ENCODE measurements around the gene SLC7A1.

The SLC7A1 gene

GRCh38 chr13:29507356-29507755, 88.1 kb downstream of the SLC7A1 start:
- Histone ChIP-seq H3K36me3 (ENCODE audit: control insufficient read depth, insufficient read depth, low read length) (no peaks in the 10 kb centered on the region), H3K4me1 (ENCODE audit: control insufficient read depth, insufficient read depth, low read length, poor library complexity, severe bottlenecking) (no peaks in the 10 kb centered on the region), H3K4me3 (ENCODE audit: insufficient read depth, low read depth, low read length, poor library complexity, severe bottlenecking) (no peak overlapping the region), H3K27me3 (replicated peaks; ENCODE audit: control insufficient read depth, insufficient read depth, low read length, poor library complexity, severe bottlenecking) (peaks cover 3% of the 10 kb centered on the region), H3K9me3 (ENCODE audit: control insufficient read depth, low read length) (no peaks in the 10 kb centered on the region), H3K27ac (ENCODE audit: insufficient read depth, low read length, poor library complexity, severe bottlenecking) (no peak overlapping the region)
- no peak for DNase-seq

- Histone ChIP-seq H3K9me3 (ENCODE audit: control insufficient read depth, low read length) (no peaks in the 10 kb centered on the region), H3K27me3 (replicated peaks; ENCODE audit: control insufficient read depth, insufficient read depth, low read length, poor library complexity, severe bottlenecking) (peaks cover 3% of the 10 kb centered on the region), H3K36me3 (ENCODE audit: control insufficient read depth, insufficient read depth, low read length) (no peaks in the 10 kb centered on the region), H3K4me3 (ENCODE audit: insufficient read depth, low read depth, low read length, poor library complexity, severe bottlenecking) (no peak overlapping the region), H3K4me1 (ENCODE audit: control insufficient read depth, insufficient read depth, low read length, poor library complexity, severe bottlenecking) (no peaks in the 10 kb centered on the region), H3K27ac (ENCODE audit: insufficient read depth, low read length, poor library complexity, severe bottlenecking) (no peak overlapping the region)
- no peak for DNase-seq
Measured at GRCh38 chr13:29505950-29506349, 89.5 kb downstream of the SLC7A1 start.

GRCh38 chr13:29505511-29505910, 90.0 kb downstream of the SLC7A1 start:
- Histone ChIP-seq H3K27ac (ENCODE audit: insufficient read depth, low read length, poor library complexity, severe bottlenecking) (no peak overlapping the region), H3K36me3 (ENCODE audit: control insufficient read depth, insufficient read depth, low read length) (no peaks in the 10 kb centered on the region), H3K9me3 (ENCODE audit: control insufficient read depth, low read length) (no peaks in the 10 kb centered on the region), H3K4me3 (ENCODE audit: insufficient read depth, low read depth, low read length, poor library complexity, severe bottlenecking) (no peak overlapping the region), H3K27me3 (replicated peaks; ENCODE audit: control insufficient read depth, insufficient read depth, low read length, poor library complexity, severe bottlenecking) (peaks cover 3% of the 10 kb centered on the region), H3K4me1 (ENCODE audit: control insufficient read depth, insufficient read depth, low read length, poor library complexity, severe bottlenecking) (no peaks in the 10 kb centered on the region)
- DNase-seq: no peak

GRCh38 chr13:29504691-29505090, 90.8 kb downstream of the SLC7A1 start:
- H3K36me3 ChIP-seq (ENCODE audit: control insufficient read depth, insufficient read depth, low read length): no peaks in the 10 kb centered on the region
- H3K27me3 ChIP-seq (replicated peaks; ENCODE audit: control insufficient read depth, insufficient read depth, low read length, poor library complexity, severe bottlenecking): peaks cover 3% of the 10 kb centered on the region
- no peak overlapping the region for H3K27ac ChIP-seq (ENCODE audit: insufficient read depth, low read length, poor library complexity, severe bottlenecking)
- no peak for DNase-seq
- H3K4me3 ChIP-seq (ENCODE audit: insufficient read depth, low read depth, low read length, poor library complexity, severe bottlenecking): no peak overlapping the region
- H3K9me3 ChIP-seq (ENCODE audit: control insufficient read depth, low read length): no peaks in the 10 kb centered on the region
- no peaks in the 10 kb centered on the region for H3K4me1 ChIP-seq (ENCODE audit: control insufficient read depth, insufficient read depth, low read length, poor library complexity, severe bottlenecking)

- H3K4me3 ChIP-seq (ENCODE audit: insufficient read depth, low read depth, low read length, poor library complexity, severe bottlenecking): no peak overlapping the region
- no peaks in the 10 kb centered on the region for H3K36me3 ChIP-seq (ENCODE audit: control insufficient read depth, insufficient read depth, low read length)
- no peaks in the 10 kb centered on the region for H3K9me3 ChIP-seq (ENCODE audit: control insufficient read depth, low read length)
- no peak overlapping the region for H3K27ac ChIP-seq (ENCODE audit: insufficient read depth, low read length, poor library complexity, severe bottlenecking)
- H3K27me3 ChIP-seq (replicated peaks; ENCODE audit: control insufficient read depth, insufficient read depth, low read length, poor library complexity, severe bottlenecking): peaks cover 3% of the 10 kb centered on the region
- no peaks in the 10 kb centered on the region for H3K4me1 ChIP-seq (ENCODE audit: control insufficient read depth, insufficient read depth, low read length, poor library complexity, severe bottlenecking)
- DNase-seq: no peak
Measured at GRCh38 chr13:29503041-29503837, 92.2 kb downstream of the SLC7A1 start.

- DNase-seq: no peak
- Histone ChIP-seq H3K27me3 (replicated peaks; ENCODE audit: control insufficient read depth, insufficient read depth, low read length, poor library complexity, severe bottlenecking) (peaks cover 3% of the 10 kb centered on the region), H3K9me3 (ENCODE audit: control insufficient read depth, low read length) (no peaks in the 10 kb centered on the region), H3K36me3 (ENCODE audit: control insufficient read depth, insufficient read depth, low read length) (no peaks in the 10 kb centered on the region), H3K4me3 (ENCODE audit: insufficient read depth, low read depth, low read length, poor library complexity, severe bottlenecking) (no peak overlapping the region), H3K4me1 (ENCODE audit: control insufficient read depth, insufficient read depth, low read length, poor library complexity, severe bottlenecking) (no peaks in the 10 kb centered on the region), H3K27ac (ENCODE audit: insufficient read depth, low read length, poor library complexity, severe bottlenecking) (no peak overlapping the region)
Measured at GRCh38 chr13:29502391-29503008, 93.0 kb downstream of the SLC7A1 start.

- no peak overlapping the region for H3K27ac ChIP-seq (ENCODE audit: insufficient read depth, low read length, poor library complexity, severe bottlenecking)
- H3K36me3 ChIP-seq (ENCODE audit: control insufficient read depth, insufficient read depth, low read length): no peaks in the 10 kb centered on the region
- H3K27me3 ChIP-seq (replicated peaks; ENCODE audit: control insufficient read depth, insufficient read depth, low read length, poor library complexity, severe bottlenecking): peaks cover 3% of the 10 kb centered on the region
- H3K4me3 ChIP-seq (ENCODE audit: insufficient read depth, low read depth, low read length, poor library complexity, severe bottlenecking): no peak overlapping the region
- no peaks in the 10 kb centered on the region for H3K4me1 ChIP-seq (ENCODE audit: control insufficient read depth, insufficient read depth, low read length, poor library complexity, severe bottlenecking)
- DNase-seq: no peak
- no peaks in the 10 kb centered on the region for H3K9me3 ChIP-seq (ENCODE audit: control insufficient read depth, low read length)
Measured at GRCh38 chr13:29501674-29502073, 93.8 kb downstream of the SLC7A1 start.

- Histone ChIP-seq H3K9me3 (ENCODE audit: control insufficient read depth, low read length) (no peaks in the 10 kb centered on the region), H3K27ac (ENCODE audit: insufficient read depth, low read length, poor library complexity, severe bottlenecking) (no peak overlapping the region), H3K36me3 (ENCODE audit: control insufficient read depth, insufficient read depth, low read length) (no peaks in the 10 kb centered on the region), H3K4me1 (ENCODE audit: control insufficient read depth, insufficient read depth, low read length, poor library complexity, severe bottlenecking) (no peaks in the 10 kb centered on the region), H3K27me3 (replicated peaks; ENCODE audit: control insufficient read depth, insufficient read depth, low read length, poor library complexity, severe bottlenecking) (no peaks in the 10 kb centered on the region), H3K4me3 (ENCODE audit: insufficient read depth, low read depth, low read length, poor library complexity, severe bottlenecking) (no peak overlapping the region)
- no peak for DNase-seq
Measured at GRCh38 chr13:29500386-29500785, 95.1 kb downstream of the SLC7A1 start.

GRCh38 chr13:29499506-29500165, 95.9 kb downstream of the SLC7A1 start:
- H3K4me3 ChIP-seq (ENCODE audit: insufficient read depth, low read depth, low read length, poor library complexity, severe bottlenecking): no peak overlapping the region
- H3K27me3 ChIP-seq (replicated peaks; ENCODE audit: control insufficient read depth, insufficient read depth, low read length, poor library complexity, severe bottlenecking): no peaks in the 10 kb centered on the region
- H3K4me1 ChIP-seq (ENCODE audit: control insufficient read depth, insufficient read depth, low read length, poor library complexity, severe bottlenecking): no peaks in the 10 kb centered on the region
- no peaks in the 10 kb centered on the region for H3K9me3 ChIP-seq (ENCODE audit: control insufficient read depth, low read length)
- H3K36me3 ChIP-seq (ENCODE audit: control insufficient read depth, insufficient read depth, low read length): no peaks in the 10 kb centered on the region
- DNase-seq: no peak
- no peak overlapping the region for H3K27ac ChIP-seq (ENCODE audit: insufficient read depth, low read length, poor library complexity, severe bottlenecking)

- Histone ChIP-seq H3K36me3 (ENCODE audit: control insufficient read depth, insufficient read depth, low read length) (no peaks in the 10 kb centered on the region), H3K4me1 (ENCODE audit: control insufficient read depth, insufficient read depth, low read length, poor library complexity, severe bottlenecking) (no peaks in the 10 kb centered on the region), H3K27ac (ENCODE audit: insufficient read depth, low read length, poor library complexity, severe bottlenecking) (no peak overlapping the region), H3K4me3 (ENCODE audit: insufficient read depth, low read depth, low read length, poor library complexity, severe bottlenecking) (no peak overlapping the region), H3K9me3 (ENCODE audit: control insufficient read depth, low read length) (no peaks in the 10 kb centered on the region), H3K27me3 (replicated peaks; ENCODE audit: control insufficient read depth, insufficient read depth, low read length, poor library complexity, severe bottlenecking) (no peaks in the 10 kb centered on the region)
- no peak for DNase-seq
Measured at GRCh38 chr13:29498426-29499040, 97.0 kb downstream of the SLC7A1 start.

All from effector memory CD4-positive, alpha-beta T cell (primary cell).